GM12878 (cell line): ENCODE data around the gene NECAB3. TPM values are rescaled to one million over a fixed set of nuclear protein-coding genes. Genes with fewer than 3 reads are reported as not detected.
A peak's percentile ranks its signal among the peaks of the same experiment; 100 is the strongest.

Experiments used
- GABPA ChIP-seq: IDR thresholded peaks from 2 replicates; pipeline ENCODE4 v1.6.1; 2014; ENCODE audit warnings: antibody characterized with exemption, low read depth, mild to moderate bottlenecking, inconsistent platforms
- GATAD2B ChIP-seq: fragments of 450-650 bp; conservative IDR thresholded peaks from 2 replicates; pipeline ENCODE4 v1.6.1; 2017; ENCODE audit warnings: low read depth, mild to moderate bottlenecking, moderate library complexity
- IKZF2 ChIP-seq, 2 experiments: fragments of 450-650 bp; IDR thresholded peaks; 2 replicates each; pipeline ENCODE4 v1.6.1; 2017; ENCODE audit warnings: mild to moderate bottlenecking in 2 of 2, moderate library complexity in 2 of 2
- MYB ChIP-seq: fragments of 150-350 bp; IDR thresholded peaks from 2 replicates; pipeline ENCODE4 v1.6.1; 2014; ENCODE audit warnings: mild to moderate bottlenecking, low read depth, low read length, borderline replicate concordance
- NR2C2 ChIP-seq: IDR thresholded peaks from 2 replicates; pipeline ENCODE4 v1.6.1; 2011; ENCODE audit warnings: borderline replicate concordance, low read depth; ENCODE audit not compliant: control insufficient read depth, insufficient read length
- POU2F2 ChIP-seq: IDR thresholded peaks from 3 replicates; pipeline ENCODE4 v1.6.1; 2011; ENCODE audit warnings: low read depth, mild to moderate bottlenecking, low read length, borderline replicate concordance
- RUNX3 ChIP-seq: IDR thresholded peaks from 2 replicates; pipeline ENCODE4 v1.6.1; 2012; ENCODE audit warnings: low read length, inconsistent platforms
- TCF7 ChIP-seq: IDR thresholded peaks from 2 replicates; pipeline ENCODE4 v1.6.1; 2014; ENCODE audit warnings: antibody characterized with exemption, borderline replicate concordance
- YY1 ChIP-seq: IDR thresholded peaks from 2 replicates; pipeline ENCODE4 v1.6.1; 2011; ENCODE audit warnings: low read depth, mild to moderate bottlenecking, low read length
- ZSCAN29 ChIP-seq: fragments of 450-650 bp; IDR thresholded peaks from 2 replicates; pipeline ENCODE4 v1.6.1; 2017; ENCODE audit warnings: mild to moderate bottlenecking, moderate library complexity
- polyA plus RNA-seq, 11 experiments: library from polyadenylated mRNA; depleted of rRNA in 4 of 11; unstranded in 6 of 11; stranded (reverse) in 5 of 11; fragments of >200 nt; fragmentation: Nextera tagmentation in 4 of 11; fragmentation: Illumina TruSeq in 1 of 11; extraction: Ambion mirVana in 4 of 11; extraction: Trizol in 1 of 11; gene quantifications; 1 replicate in 1 of 11; 2 replicates in 10 of 11; pipeline versions ENCODE4 v1.2.1 to v1.2.3, GENCODE V29; 2011 to 2016; ENCODE audit warnings: inconsistent platforms in 2 of 11, missing spikeins in 2 of 11, low read depth in 1 of 11
- total RNA-seq, 4 experiments: library from RNA; depleted of rRNA in 3 of 4; stranded (reverse); fragments of >200 nt in 3 of 4; fragmentation: Illumina TruSeq in 1 of 4; extraction: Trizol in 1 of 4; gene quantifications; 2 replicates each; pipeline versions ENCODE4 v1.2.1 to v1.2.3, GENCODE V29; 2013 to 2021
- TF ChIP-seq, protein P1 (sequence below): fragments of 450-650 bp; IDR thresholded peaks from 2 replicates; pipeline ENCODE4 v1.6.1; 2017; ENCODE audit warnings: mild to moderate bottlenecking, moderate library complexity
- TF ChIP-seq, protein P2 (sequence below): fragments of 450-650 bp; IDR thresholded peaks from 2 replicates; pipeline ENCODE4 v1.6.1; 2016; ENCODE audit warnings: mild to moderate bottlenecking, moderate library complexity, borderline replicate concordance
- TF ChIP-seq, protein P3 (sequence below): fragments of 150-350 bp; IDR thresholded peaks from 2 replicates; pipeline ENCODE4 v1.6.1; 2014; ENCODE audit warnings: mild to moderate bottlenecking, low read depth, low read length
- TF ChIP-seq, protein P4 (sequence below): fragments of 450-650 bp; IDR thresholded peaks from 2 replicates; pipeline ENCODE4 v1.6.1; 2018; ENCODE audit warnings: borderline replicate concordance, mild to moderate bottlenecking; ENCODE audit not compliant: partially characterized antibody
- TF ChIP-seq, protein P5 (sequence below): IDR thresholded peaks from 2 replicates; pipeline ENCODE4 v1.6.1; 2012; ENCODE audit warnings: low read depth, low read length, improper control_type of control experiment

Gene NECAB3
- total and polyA plus RNA-seq, 10 of the 15 experiments (the other 5 are each of a cell fraction or from before 2014, with no cell fraction given): 0.21 to 17.0 (median 7.2) TPM

DNA sequence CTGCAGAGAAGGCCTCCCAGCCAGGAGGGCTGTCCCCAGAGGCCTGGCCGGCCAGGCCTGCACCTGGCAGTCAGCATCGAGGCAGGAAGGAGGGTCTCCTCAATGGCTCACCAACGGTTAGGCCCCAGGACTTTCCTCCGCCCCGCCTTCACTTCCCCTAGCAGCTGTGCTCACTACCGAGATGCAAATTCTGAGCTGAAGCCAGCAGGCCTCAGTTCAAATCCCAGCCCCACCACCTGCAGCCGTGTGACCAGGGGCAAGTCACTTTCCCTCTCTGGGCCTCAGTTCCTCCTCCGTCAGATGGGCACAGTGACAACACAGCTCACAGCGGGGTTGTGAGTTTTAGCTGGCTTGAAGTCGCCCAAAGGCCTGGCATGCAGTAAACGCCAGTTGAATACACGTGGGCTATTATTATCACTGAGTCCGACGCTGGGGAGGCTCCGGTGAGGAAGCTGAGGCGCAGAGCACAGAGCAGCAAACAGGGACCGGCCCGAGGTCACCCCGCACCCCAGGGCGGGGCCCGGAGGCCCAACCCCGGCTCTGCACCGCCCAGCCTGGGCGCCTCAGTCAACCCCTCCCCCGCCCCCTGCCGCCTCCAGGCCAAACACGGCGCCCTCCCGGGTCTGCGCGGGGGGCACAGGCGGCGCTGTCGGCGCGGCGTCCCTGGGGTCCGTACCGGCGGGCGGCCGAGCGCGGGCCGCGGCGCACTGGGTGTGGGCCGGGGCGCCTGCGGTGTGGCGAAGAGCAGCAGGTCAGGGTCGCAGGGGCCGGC lies 11.3 kb upstream of the NECAB3 start (continued):
- TF ChIP-seq, protein P1, sequence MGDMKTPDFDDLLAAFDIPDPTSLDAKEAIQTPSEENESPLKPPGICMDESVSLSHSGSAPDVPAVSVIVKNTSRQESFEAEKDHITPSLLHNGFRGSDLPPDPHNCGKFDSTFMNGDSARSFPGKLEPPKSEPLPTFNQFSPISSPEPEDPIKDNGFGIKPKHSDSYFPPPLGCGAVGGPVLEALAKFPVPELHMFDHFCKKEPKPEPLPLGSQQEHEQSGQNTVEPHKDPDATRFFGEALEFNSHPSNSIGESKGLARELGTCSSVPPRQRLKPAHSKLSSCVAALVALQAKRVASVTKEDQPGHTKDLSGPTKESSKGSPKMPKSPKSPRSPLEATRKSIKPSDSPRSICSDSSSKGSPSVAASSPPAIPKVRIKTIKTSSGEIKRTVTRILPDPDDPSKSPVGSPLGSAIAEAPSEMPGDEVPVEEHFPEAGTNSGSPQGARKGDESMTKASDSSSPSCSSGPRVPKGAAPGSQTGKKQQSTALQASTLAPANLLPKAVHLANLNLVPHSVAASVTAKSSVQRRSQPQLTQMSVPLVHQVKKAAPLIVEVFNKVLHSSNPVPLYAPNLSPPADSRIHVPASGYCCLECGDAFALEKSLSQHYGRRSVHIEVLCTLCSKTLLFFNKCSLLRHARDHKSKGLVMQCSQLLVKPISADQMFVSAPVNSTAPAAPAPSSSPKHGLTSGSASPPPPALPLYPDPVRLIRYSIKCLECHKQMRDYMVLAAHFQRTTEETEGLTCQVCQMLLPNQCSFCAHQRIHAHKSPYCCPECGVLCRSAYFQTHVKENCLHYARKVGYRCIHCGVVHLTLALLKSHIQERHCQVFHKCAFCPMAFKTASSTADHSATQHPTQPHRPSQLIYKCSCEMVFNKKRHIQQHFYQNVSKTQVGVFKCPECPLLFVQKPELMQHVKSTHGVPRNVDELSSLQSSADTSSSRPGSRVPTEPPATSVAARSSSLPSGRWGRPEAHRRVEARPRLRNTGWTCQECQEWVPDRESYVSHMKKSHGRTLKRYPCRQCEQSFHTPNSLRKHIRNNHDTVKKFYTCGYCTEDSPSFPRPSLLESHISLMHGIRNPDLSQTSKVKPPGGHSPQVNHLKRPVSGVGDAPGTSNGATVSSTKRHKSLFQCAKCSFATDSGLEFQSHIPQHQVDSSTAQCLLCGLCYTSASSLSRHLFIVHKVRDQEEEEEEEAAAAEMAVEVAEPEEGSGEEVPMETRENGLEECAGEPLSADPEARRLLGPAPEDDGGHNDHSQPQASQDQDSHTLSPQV: no peak
- no peak for TF ChIP-seq GATAD2B
- TF ChIP-seq, protein P2, sequence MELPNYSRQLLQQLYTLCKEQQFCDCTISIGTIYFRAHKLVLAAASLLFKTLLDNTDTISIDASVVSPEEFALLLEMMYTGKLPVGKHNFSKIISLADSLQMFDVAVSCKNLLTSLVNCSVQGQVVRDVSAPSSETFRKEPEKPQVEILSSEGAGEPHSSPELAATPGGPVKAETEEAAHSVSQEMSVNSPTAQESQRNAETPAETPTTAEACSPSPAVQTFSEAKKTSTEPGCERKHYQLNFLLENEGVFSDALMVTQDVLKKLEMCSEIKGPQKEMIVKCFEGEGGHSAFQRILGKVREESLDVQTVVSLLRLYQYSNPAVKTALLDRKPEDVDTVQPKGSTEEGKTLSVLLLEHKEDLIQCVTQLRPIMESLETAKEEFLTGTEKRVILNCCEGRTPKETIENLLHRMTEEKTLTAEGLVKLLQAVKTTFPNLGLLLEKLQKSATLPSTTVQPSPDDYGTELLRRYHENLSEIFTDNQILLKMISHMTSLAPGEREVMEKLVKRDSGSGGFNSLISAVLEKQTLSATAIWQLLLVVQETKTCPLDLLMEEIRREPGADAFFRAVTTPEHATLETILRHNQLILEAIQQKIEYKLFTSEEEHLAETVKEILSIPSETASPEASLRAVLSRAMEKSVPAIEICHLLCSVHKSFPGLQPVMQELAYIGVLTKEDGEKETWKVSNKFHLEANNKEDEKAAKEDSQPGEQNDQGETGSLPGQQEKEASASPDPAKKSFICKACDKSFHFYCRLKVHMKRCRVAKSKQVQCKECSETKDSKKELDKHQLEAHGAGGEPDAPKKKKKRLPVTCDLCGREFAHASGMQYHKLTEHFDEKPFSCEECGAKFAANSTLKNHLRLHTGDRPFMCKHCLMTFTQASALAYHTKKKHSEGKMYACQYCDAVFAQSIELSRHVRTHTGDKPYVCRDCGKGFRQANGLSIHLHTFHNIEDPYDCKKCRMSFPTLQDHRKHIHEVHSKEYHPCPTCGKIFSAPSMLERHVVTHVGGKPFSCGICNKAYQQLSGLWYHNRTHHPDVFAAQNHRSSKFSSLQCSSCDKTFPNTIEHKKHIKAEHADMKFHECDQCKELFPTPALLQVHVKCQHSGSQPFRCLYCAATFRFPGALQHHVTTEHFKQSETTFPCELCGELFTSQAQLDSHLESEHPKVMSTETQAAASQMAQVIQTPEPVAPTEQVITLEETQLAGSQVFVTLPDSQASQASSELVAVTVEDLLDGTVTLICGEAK: no peak
- no peak for TF ChIP-seq GABPA
- TF ChIP-seq, protein P3, sequence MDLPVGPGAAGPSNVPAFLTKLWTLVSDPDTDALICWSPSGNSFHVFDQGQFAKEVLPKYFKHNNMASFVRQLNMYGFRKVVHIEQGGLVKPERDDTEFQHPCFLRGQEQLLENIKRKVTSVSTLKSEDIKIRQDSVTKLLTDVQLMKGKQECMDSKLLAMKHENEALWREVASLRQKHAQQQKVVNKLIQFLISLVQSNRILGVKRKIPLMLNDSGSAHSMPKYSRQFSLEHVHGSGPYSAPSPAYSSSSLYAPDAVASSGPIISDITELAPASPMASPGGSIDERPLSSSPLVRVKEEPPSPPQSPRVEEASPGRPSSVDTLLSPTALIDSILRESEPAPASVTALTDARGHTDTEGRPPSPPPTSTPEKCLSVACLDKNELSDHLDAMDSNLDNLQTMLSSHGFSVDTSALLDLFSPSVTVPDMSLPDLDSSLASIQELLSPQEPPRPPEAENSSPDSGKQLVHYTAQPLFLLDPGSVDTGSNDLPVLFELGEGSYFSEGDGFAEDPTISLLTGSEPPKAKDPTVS: no peak
- TF ChIP-seq MYB: no peak
- TF ChIP-seq NR2C2: no peak
- TF ChIP-seq IKZF2 (IDR thresholded peaks at IDR 0.05): no peak
- TF ChIP-seq RUNX3: peak; percentile 23; the same call in 1 of the 2 replicates
- TF ChIP-seq, protein P4, sequence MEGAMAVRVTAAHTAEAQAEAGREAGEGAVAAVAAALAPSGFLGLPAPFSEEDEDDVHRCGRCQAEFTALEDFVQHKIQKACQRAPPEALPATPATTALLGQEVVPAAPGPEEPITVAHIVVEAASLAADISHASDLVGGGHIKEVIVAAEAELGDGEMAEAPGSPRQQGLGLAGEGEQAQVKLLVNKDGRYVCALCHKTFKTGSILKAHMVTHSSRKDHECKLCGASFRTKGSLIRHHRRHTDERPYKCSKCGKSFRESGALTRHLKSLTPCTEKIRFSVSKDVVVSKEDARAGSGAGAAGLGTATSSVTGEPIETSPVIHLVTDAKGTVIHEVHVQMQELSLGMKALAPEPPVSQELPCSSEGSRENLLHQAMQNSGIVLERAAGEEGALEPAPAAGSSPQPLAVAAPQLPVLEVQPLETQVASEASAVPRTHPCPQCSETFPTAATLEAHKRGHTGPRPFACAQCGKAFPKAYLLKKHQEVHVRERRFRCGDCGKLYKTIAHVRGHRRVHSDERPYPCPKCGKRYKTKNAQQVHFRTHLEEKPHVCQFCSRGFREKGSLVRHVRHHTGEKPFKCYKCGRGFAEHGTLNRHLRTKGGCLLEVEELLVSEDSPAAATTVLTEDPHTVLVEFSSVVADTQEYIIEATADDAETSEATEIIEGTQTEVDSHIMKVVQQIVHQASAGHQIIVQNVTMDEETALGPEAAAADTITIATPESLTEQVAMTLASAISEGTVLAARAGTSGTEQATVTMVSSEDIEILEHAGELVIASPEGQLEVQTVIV: no peak
- TF ChIP-seq, protein P5, sequence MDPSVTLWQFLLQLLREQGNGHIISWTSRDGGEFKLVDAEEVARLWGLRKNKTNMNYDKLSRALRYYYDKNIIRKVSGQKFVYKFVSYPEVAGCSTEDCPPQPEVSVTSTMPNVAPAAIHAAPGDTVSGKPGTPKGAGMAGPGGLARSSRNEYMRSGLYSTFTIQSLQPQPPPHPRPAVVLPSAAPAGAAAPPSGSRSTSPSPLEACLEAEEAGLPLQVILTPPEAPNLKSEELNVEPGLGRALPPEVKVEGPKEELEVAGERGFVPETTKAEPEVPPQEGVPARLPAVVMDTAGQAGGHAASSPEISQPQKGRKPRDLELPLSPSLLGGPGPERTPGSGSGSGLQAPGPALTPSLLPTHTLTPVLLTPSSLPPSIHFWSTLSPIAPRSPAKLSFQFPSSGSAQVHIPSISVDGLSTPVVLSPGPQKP: no peak
- peak; percentile 28; the same call in 1 of the 2 replicates for TF ChIP-seq YY1
- no peak for TF ChIP-seq ZSCAN29
- peak; percentile 82; the same call in 2 of the 3 replicates for TF ChIP-seq POU2F2
- no peak for TF ChIP-seq TCF7
